BLaER1 treated with 17β-estradiol and CSF1 and Interleukin-3, amounts not matched to agents 10 nM and 100 nM (cell line): ENCODE measurements around the gene COLEC12.
A peak's percentile ranks its signal among the peaks of the same experiment; 100 is the strongest.

Experiments used
- H3K27ac ChIP-seq, 11 experiments: shearing (Covaris generic); formaldehyde crosslinking; 2 replicates each; pipeline ENCODE4 v1.8.1; 2022
- H3K27me3 ChIP-seq, 11 experiments: shearing (Covaris generic); formaldehyde crosslinking; 2 replicates each; pipeline ENCODE4 v1.8.1; 2022
- H3K36me3 ChIP-seq, 11 experiments: shearing (Covaris generic); formaldehyde crosslinking; 2 replicates each; pipeline ENCODE4 v1.8.1; 2022
- H3K4me1 ChIP-seq, 10 experiments: shearing (Covaris generic); formaldehyde crosslinking; 2 replicates each; pipeline ENCODE4 v1.8.1; 2022
- H3K4me2 ChIP-seq, 11 experiments: shearing (Covaris generic); formaldehyde crosslinking; 2 replicates each; pipeline ENCODE4 v1.8.1; 2022
- H3K4me3 ChIP-seq, 10 experiments: shearing (Covaris generic); formaldehyde crosslinking; 2 replicates each; pipeline ENCODE4 v1.8.1; 2022
- H3K9ac ChIP-seq, 11 experiments: shearing (Covaris generic); formaldehyde crosslinking; 2 replicates each; pipeline ENCODE4 v1.8.1; 2022
- H3K9me3 ChIP-seq, 11 experiments: shearing (Covaris generic); formaldehyde crosslinking; replicated peaks in 1 of 11; 2 replicates each; pipeline ENCODE4 v1.8.1; 2022
- H4K20me1 ChIP-seq, 11 experiments: shearing (Covaris generic); formaldehyde crosslinking; 2 replicates each; pipeline ENCODE4 v1.8.1; 2022
- Cebpa-rat ChIP-seq, 11 experiments: shearing (Covaris generic); IDR thresholded peaks; 2 replicates each; pipeline ENCODE4 v1.8.1; 2022

COLEC12 gene

GRCh38 chr18:525036-525797 is 24.7 kb upstream of the COLEC12 start:
- Histone ChIP-seq H4K20me1 (no peaks in the 10 kb centered on the region), H3K4me3 (no peak overlapping the region), H3K4me2 (peak overlapping the region in 3 of 11 experiments; percentile 6 to 41 (median 27); a peak in 5 of 22 replicates), H3K4me1 (peaks cover 0 to 14% (median 0%) of the 10 kb centered on the region in 10 experiments; a peak in 6 of 20 replicates), H3K27me3 (no peaks in the 10 kb centered on the region), H3K27ac (no peak overlapping the region), H3K9ac (no peak overlapping the region), H3K9me3 (no peaks in the 10 kb centered on the region), H3K36me3 (no peaks in the 10 kb centered on the region)
- TF ChIP-seq Cebpa-rat (IDR thresholded peaks at IDR 0.05) = no peak

GRCh38 chr18:524466-524865 is 24.0 kb upstream of the COLEC12 start:
- Histone ChIP-seq H4K20me1 (no peaks in the 10 kb centered on the region), H3K9me3 (no peaks in the 10 kb centered on the region), H3K27me3 (no peaks in the 10 kb centered on the region), H3K4me2 (peak overlapping the region in 2 of 11 experiments; percentile 6 to 41; a peak in 2 of 22 replicates), H3K4me3 (no peak overlapping the region), H3K4me1 (peaks cover 1 to 19% (median 3%) of the 10 kb centered on the region in 10 experiments; a peak in 16 of 20 replicates), H3K9ac (no peak overlapping the region), H3K36me3 (no peaks in the 10 kb centered on the region), H3K27ac (no peak overlapping the region)
- TF ChIP-seq Cebpa-rat (IDR thresholded peaks at IDR 0.05) = no peak

GRCh38 chr18:523561-523960 is 23.1 kb upstream of the COLEC12 start:
- Histone ChIP-seq H3K9ac (no peak overlapping the region), H3K27ac (no peak overlapping the region), H4K20me1 (no peaks in the 10 kb centered on the region), H3K9me3 (no peaks in the 10 kb centered on the region), H3K36me3 (no peaks in the 10 kb centered on the region), H3K27me3 (no peaks in the 10 kb centered on the region), H3K4me3 (no peak overlapping the region), H3K4me2 (no peak overlapping the region), H3K4me1 (peaks cover 7 to 28% (median 12%) of the 10 kb centered on the region in 10 experiments; a peak in 19 of 20 replicates)
- no peak for TF ChIP-seq Cebpa-rat (IDR thresholded peaks at IDR 0.05)

- peak overlapping the region in 9 of 11 experiments; percentile 28 to 68 (median 52); a peak in 13 of 22 replicates for H3K9ac ChIP-seq
- peak overlapping the region; percentile 18 to 67 (median 40); a peak in 19 of 22 replicates for H3K4me2 ChIP-seq
- peak overlapping the region; percentile 51 to 84 (median 73); a peak in 21 of 22 replicates for H3K27ac ChIP-seq
Observed at GRCh38 chr18:519019-519879, 18.7 kb upstream of the COLEC12 start.

GRCh38 chr18:518081-518480 is 17.6 kb upstream of the COLEC12 start:
- Histone ChIP-seq H3K9me3 (peaks cover 13 to 21% (median 20%) of the 10 kb centered on the region in 11 experiments), H3K36me3 (no peaks in the 10 kb centered on the region), H3K27ac (peak overlapping the region in 8 of 11 experiments; percentile 57 to 84 (median 76); a peak in 12 of 22 replicates), H4K20me1 (no peaks in the 10 kb centered on the region), H3K27me3 (no peaks in the 10 kb centered on the region), H3K4me2 (peak overlapping the region in 7 of 11 experiments; percentile 32 to 67 (median 51); a peak in 11 of 22 replicates), H3K4me3 (no peak overlapping the region), H3K4me1 (peaks cover 7 to 26% (median 18%) of the 10 kb centered on the region in 10 experiments; a peak in 19 of 20 replicates), H3K9ac (no peak overlapping the region)
- TF ChIP-seq Cebpa-rat (IDR thresholded peaks at IDR 0.05) = peak in 1 of 11 experiments; percentile 7; a peak in 1 of 22 replicates

More at GRCh38 chr18:519019-519879, 18.7 kb upstream of the COLEC12 start:
- no peaks in the 10 kb centered on the region for H4K20me1 ChIP-seq
- H3K36me3 ChIP-seq = no peaks in the 10 kb centered on the region
- TF ChIP-seq Cebpa-rat (IDR thresholded peaks at IDR 0.05) = no peak
- H3K4me3 ChIP-seq = no peak overlapping the region
- peaks cover 2 to 10% (median 8%) of the 10 kb centered on the region in 11 experiments; a peak in 21 of 22 replicates for H3K9me3 ChIP-seq
- H3K27me3 ChIP-seq = no peaks in the 10 kb centered on the region
- peaks cover 7 to 26% (median 18%) of the 10 kb centered on the region in 10 experiments; a peak in 19 of 20 replicates for H3K4me1 ChIP-seq

GRCh38 chr18:515838-516237 is 15.3 kb upstream of the COLEC12 start:
- Histone ChIP-seq H3K36me3 (no peaks in the 10 kb centered on the region), H3K4me3 (no peak overlapping the region), H3K4me1 (peaks cover 7 to 26% (median 18%) of the 10 kb centered on the region in 10 experiments; a peak in 19 of 20 replicates), H3K4me2 (no peak overlapping the region), H3K27ac (no peak overlapping the region), H4K20me1 (no peaks in the 10 kb centered on the region), H3K27me3 (no peaks in the 10 kb centered on the region), H3K9ac (no peak overlapping the region), H3K9me3 (peaks cover 14 to 27% (median 20%) of the 10 kb centered on the region in 11 experiments)
- no peak for TF ChIP-seq Cebpa-rat (IDR thresholded peaks at IDR 0.05)

GRCh38 chr18:515156-515815 is 14.8 kb upstream of the COLEC12 start:
- H3K36me3 ChIP-seq = no peaks in the 10 kb centered on the region
- no peak overlapping the region for H3K4me2 ChIP-seq
- no peak for TF ChIP-seq Cebpa-rat (IDR thresholded peaks at IDR 0.05)
- H3K27ac ChIP-seq = no peak overlapping the region
- peaks cover 14 to 27% (median 20%) of the 10 kb centered on the region in 11 experiments for H3K9me3 ChIP-seq
- no peak overlapping the region for H3K9ac ChIP-seq
- H4K20me1 ChIP-seq = no peaks in the 10 kb centered on the region
- H3K4me3 ChIP-seq = no peak overlapping the region
- no peaks in the 10 kb centered on the region for H3K27me3 ChIP-seq
- peaks cover 7 to 25% (median 18%) of the 10 kb centered on the region in 10 experiments; a peak in 19 of 20 replicates for H3K4me1 ChIP-seq

GRCh38 chr18:513826-514530 is 13.5 kb upstream of the COLEC12 start:
- H3K4me1 ChIP-seq = peaks cover under 1 to 13% (median 10%) of the 10 kb centered on the region in 10 experiments; a peak in 19 of 20 replicates
- no peak overlapping the region; a peak in 1 of 20 replicates for H3K4me3 ChIP-seq
- H3K27ac ChIP-seq = no peak overlapping the region
- H3K36me3 ChIP-seq = no peaks in the 10 kb centered on the region
- H4K20me1 ChIP-seq = no peaks in the 10 kb centered on the region
- H3K9me3 ChIP-seq = peaks cover 14 to 27% (median 20%) of the 10 kb centered on the region in 11 experiments
- H3K27me3 ChIP-seq = no peaks in the 10 kb centered on the region
- H3K4me2 ChIP-seq = no peak overlapping the region
- TF ChIP-seq Cebpa-rat (IDR thresholded peaks at IDR 0.05) = no peak
- no peak overlapping the region for H3K9ac ChIP-seq
